GM21423 (cell line): Measurements from ENCODE around the gene PODXL2.
"Not testable (repeated sequence)": the region's sequence is repeated elsewhere in the genome, so short reads cannot be mapped to it uniquely, and the experiment has no call there.

Experiments
- ATAC-seq: cut with Tn5 transposase; IDR thresholded peaks from one replicate; pipeline ENCODE4 v1.9.1; 2021; ENCODE audit warnings: mild to moderate bottlenecking, moderate library complexity; ENCODE audit not compliant: unreplicated experiment

PODXL2 gene

GRCh38 chr3:127674101-127674721 lies 45.2 kb downstream of the PODXL2 start:
- ATAC-seq, result no peak

- no peak for ATAC-seq
Measured at GRCh38 chr3:127674790-127675189, 45.8 kb downstream of the PODXL2 start.

- ATAC-seq, result no peak
Measured at GRCh38 chr3:127675651-127676391, 46.8 kb downstream of the PODXL2 start.

GRCh38 chr3:127676456-127676855 lies 47.5 kb downstream of the PODXL2 start:
- no peak for ATAC-seq

- no peak for ATAC-seq
Measured at GRCh38 chr3:127676921-127677351, 48.0 kb downstream of the PODXL2 start.

GRCh38 chr3:127677541-127678314 lies 48.7 kb downstream of the PODXL2 start:
- ATAC-seq, result no peak

- ATAC-seq, result no peak
Measured at GRCh38 chr3:127678315-127678599, 49.3 kb downstream of the PODXL2 start.

- no peak for ATAC-seq
Measured at GRCh38 chr3:127678611-127679533, 49.9 kb downstream of the PODXL2 start.

GRCh38 chr3:127679534-127680145 lies 50.7 kb downstream of the PODXL2 start:
- ATAC-seq, result no peak

- no peak for ATAC-seq
Measured at GRCh38 chr3:127680146-127680661, 51.2 kb downstream of the PODXL2 start.

GRCh38 chr3:127680798-127681221 lies 51.8 kb downstream of the PODXL2 start:
- ATAC-seq, result no peak

GRCh38 chr3:127682175-127682554 lies 53.2 kb downstream of the PODXL2 start:
- ATAC-seq, result not testable (repeated sequence)

GRCh38 chr3:127682561-127682960 lies 53.6 kb downstream of the PODXL2 start:
- ATAC-seq, result no peak

- no peak for ATAC-seq
Measured at GRCh38 chr3:127684871-127685707, 56.1 kb downstream of the PODXL2 start.

GRCh38 chr3:127685708-127686511 lies 56.9 kb downstream of the PODXL2 start:
- no peak for ATAC-seq

- ATAC-seq, result no peak
Measured at GRCh38 chr3:127686512-127686894, 57.5 kb downstream of the PODXL2 start.

- no peak for ATAC-seq
Measured at GRCh38 chr3:127687228-127687737, 58.3 kb downstream of the PODXL2 start.

GRCh38 chr3:127688022-127688415 lies 59.0 kb downstream of the PODXL2 start:
- ATAC-seq, result no peak
